ENCODE data around the gene WWOX.

DNA sequence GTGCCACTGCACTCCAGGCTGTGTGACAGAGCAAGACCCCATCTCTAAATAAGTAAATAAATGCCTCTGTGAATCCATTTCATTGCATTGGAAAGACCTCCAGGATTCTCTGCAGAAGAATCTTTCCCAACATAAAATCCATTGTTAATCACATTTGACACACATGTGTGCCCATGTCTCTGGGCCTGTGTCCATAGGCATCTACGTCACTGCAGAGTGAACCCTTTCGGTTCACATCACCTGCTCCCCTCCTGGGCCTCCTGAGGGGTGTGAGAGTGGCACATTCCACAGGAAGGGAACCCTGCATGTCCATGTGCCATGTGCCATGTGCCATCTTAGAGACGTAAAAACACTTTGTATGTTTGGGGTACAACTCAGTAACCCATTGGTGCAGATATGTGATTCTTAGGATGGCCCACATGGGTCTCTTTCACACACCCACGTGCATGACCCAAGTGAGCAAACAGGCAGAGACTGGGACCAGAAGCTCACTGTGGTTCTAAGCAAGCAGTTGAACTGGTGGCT lies 1073.6 kb downstream of the WWOX start:
- TF ChIP-seq, protein P1, sequence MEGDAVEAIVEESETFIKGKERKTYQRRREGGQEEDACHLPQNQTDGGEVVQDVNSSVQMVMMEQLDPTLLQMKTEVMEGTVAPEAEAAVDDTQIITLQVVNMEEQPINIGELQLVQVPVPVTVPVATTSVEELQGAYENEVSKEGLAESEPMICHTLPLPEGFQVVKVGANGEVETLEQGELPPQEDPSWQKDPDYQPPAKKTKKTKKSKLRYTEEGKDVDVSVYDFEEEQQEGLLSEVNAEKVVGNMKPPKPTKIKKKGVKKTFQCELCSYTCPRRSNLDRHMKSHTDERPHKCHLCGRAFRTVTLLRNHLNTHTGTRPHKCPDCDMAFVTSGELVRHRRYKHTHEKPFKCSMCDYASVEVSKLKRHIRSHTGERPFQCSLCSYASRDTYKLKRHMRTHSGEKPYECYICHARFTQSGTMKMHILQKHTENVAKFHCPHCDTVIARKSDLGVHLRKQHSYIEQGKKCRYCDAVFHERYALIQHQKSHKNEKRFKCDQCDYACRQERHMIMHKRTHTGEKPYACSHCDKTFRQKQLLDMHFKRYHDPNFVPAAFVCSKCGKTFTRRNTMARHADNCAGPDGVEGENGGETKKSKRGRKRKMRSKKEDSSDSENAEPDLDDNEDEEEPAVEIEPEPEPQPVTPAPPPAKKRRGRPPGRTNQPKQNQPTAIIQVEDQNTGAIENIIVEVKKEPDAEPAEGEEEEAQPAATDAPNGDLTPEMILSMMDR (IDR thresholded peaks at IDR 0.05): no peak
- no peak for TF ChIP-seq POLR2A (IDR thresholded peaks at IDR 0.05)

Measured in right lobe of liver (tissue), 4 donors.